GM12878 (cell line): ENCODE results near the gene AKAP13. TPM values are rescaled to one million over a fixed set of nuclear protein-coding genes. Genes with fewer than 3 reads are reported as not detected.

Source experiments
- ATAC-seq: fragments of 200-7000 bp; cut with Tn5 transposase; 3 replicates; pipeline ENCODE4 v1.9.1; 2020; ENCODE audit warnings: mild to moderate bottlenecking, moderate library complexity
- BruUV-seq: library from RNA; stranded (reverse); fragments of 400-500 nt; replicated peaks from 2 replicates; lab custom pipeline; 2021; lab: Mats Ljungman, UMichigan
- CTCF ChIA-PET: fragments of 300-600 bp; sonication (Branson Sonifier 250); formaldehyde crosslinking; extraction: SDS; loops from one replicate; lab custom pipeline; 2021; ENCODE audit warnings: inconsistent platforms; lab: Yijun Ruan, JAX
- POLR2A ChIA-PET: fragments of 350-600 bp; formaldehyde crosslinking; extraction: SDS; loops from one replicate; lab custom pipeline; 2021; ENCODE audit warnings: inconsistent platforms; lab: Charles Lee
- RAD21 ChIA-PET: fragments of 300-600 bp; sonication (Branson Sonifier 250); formaldehyde crosslinking; loops from one replicate; lab custom pipeline; 2023; ENCODE audit warnings: antibody characterized with exemption; ENCODE audit not compliant: unreplicated experiment; lab: Charles Lee
- SMC1A ChIA-PET: fragments of 300-600 bp; sonication (Branson Sonifier 250); formaldehyde crosslinking; loops from one replicate; lab custom pipeline; 2023; ENCODE audit not compliant: unreplicated experiment, uncharacterized antibody; lab: Charles Lee
- DNase-seq: peaks from one replicate; pipeline ENCODE4 v3.0.0-alpha.2; 2011; ENCODE audit warnings: low read depth, low spot score
- FAIRE-seq: peaks from 3 replicates; lab custom pipeline; 2011; peaks lifted over from hg19 to GRCh38; lab: Jason Lieb, UNC
- H2AFZ ChIP-seq: 2 replicates; pipeline ENCODE4 v1.6.0; 2011; ENCODE audit warnings: low read depth, low read length, control low read depth; ENCODE audit not compliant: control insufficient read depth
- H3K27ac ChIP-seq: 2 replicates; pipeline ENCODE4 v1.5.1; 2011; ENCODE audit warnings: control low read depth; ENCODE audit not compliant: control insufficient read depth, insufficient read depth
- H3K27me3 ChIP-seq, 2 experiments: replicated peaks in 1 of 2; 2 replicates each; pipeline versions ENCODE4 v1.6.0 to v1.6.1; 2011; ENCODE audit warnings: low read length in 1 of 2; ENCODE audit not compliant: control insufficient read depth in 2 of 2, insufficient read depth in 2 of 2
- H3K36me3 ChIP-seq, 2 experiments: 2 replicates each; pipeline ENCODE4 v1.5.1; 2011; ENCODE audit warnings: low read length in 1 of 2; ENCODE audit not compliant: control insufficient read depth in 2 of 2, insufficient read depth in 2 of 2
- H3K4me1 ChIP-seq: 2 replicates; pipeline ENCODE4 v1.6.1; 2011; ENCODE audit warnings: mild to moderate bottlenecking, low read length, moderate library complexity, mixed read lengths; ENCODE audit not compliant: control insufficient read depth, insufficient read depth
- H3K4me2 ChIP-seq: 2 replicates; pipeline ENCODE4 v1.6.0; 2011; ENCODE audit warnings: control low read depth; ENCODE audit not compliant: control insufficient read depth, insufficient read depth
- H3K4me3 ChIP-seq: fragments of 200-600 bp; sonication (generic); 2 replicates; pipeline ENCODE4 v1.5.1; 2016
- H3K79me2 ChIP-seq: 2 replicates; pipeline ENCODE4 v1.6.0; 2011; ENCODE audit warnings: low read length; ENCODE audit not compliant: control insufficient read depth, insufficient read depth
- H3K9ac ChIP-seq: 2 replicates; pipeline ENCODE4 v1.8.0; 2011; ENCODE audit warnings: low read length, control low read depth, mixed read lengths; ENCODE audit not compliant: control insufficient read depth, insufficient read depth
- H3K9me3 ChIP-seq: replicated peaks from 3 replicates; pipeline ENCODE4 v1.5.1; 2011; ENCODE audit warnings: mild to moderate bottlenecking, low read length; ENCODE audit not compliant: control insufficient read depth, insufficient read depth
- H4K20me1 ChIP-seq: 2 replicates; pipeline ENCODE4 v1.6.0; 2011; ENCODE audit not compliant: control insufficient read depth, insufficient read depth
- BCL11A ChIP-seq: IDR thresholded peaks from 2 replicates; pipeline ENCODE4 v1.6.1; 2011; ENCODE audit warnings: low read depth, low read length
- EED ChIP-seq: sonication (generic); IDR thresholded peaks from 2 replicates; pipeline ENCODE4 v1.6.1; 2016; ENCODE audit warnings: antibody characterized with exemption, low read depth
- FOXM1 ChIP-seq: IDR thresholded peaks from 2 replicates; pipeline ENCODE4 v1.6.1; 2012; ENCODE audit warnings: low read depth, mild to moderate bottlenecking, inconsistent platforms, low read length, moderate library complexity
- KLF5 ChIP-seq: fragments of 450-650 bp; IDR thresholded peaks from 2 replicates; pipeline ENCODE4 v1.6.1; 2014; ENCODE audit warnings: mild to moderate bottlenecking; ENCODE audit not compliant: partially characterized antibody
- NR2F1 ChIP-seq: fragments of 450-650 bp; conservative IDR thresholded peaks from 2 replicates; pipeline ENCODE4 v1.6.1; 2017; ENCODE audit warnings: mild to moderate bottlenecking
- PML ChIP-seq: IDR thresholded peaks from 2 replicates; pipeline ENCODE4 v1.6.1; 2012; ENCODE audit warnings: low read length, inconsistent platforms
- PRDM15 ChIP-seq: fragments of 450-650 bp; formaldehyde crosslinking; IDR thresholded peaks from 2 replicates; pipeline ENCODE4 v1.4.0; 2020; ENCODE audit warnings: mild to moderate bottlenecking, moderate library complexity
- RCOR1 ChIP-seq: conservative IDR thresholded peaks from 2 replicates; pipeline ENCODE4 v1.6.1; 2012; ENCODE audit warnings: low read depth, low read length, improper control_type of control experiment
- RUNX3 ChIP-seq: IDR thresholded peaks from 2 replicates; pipeline ENCODE4 v1.6.1; 2012; ENCODE audit warnings: low read length, inconsistent platforms
- WRNIP1 ChIP-seq: IDR thresholded peaks from 2 replicates; pipeline ENCODE4 v1.6.1; 2011; ENCODE audit warnings: low read depth, low read length, improper control_type of control experiment, borderline replicate concordance
- YBX1 ChIP-seq: fragments of 450-650 bp; IDR thresholded peaks from 2 replicates; pipeline ENCODE4 v1.6.1; 2016; ENCODE audit warnings: antibody characterized with exemption
- in situ Hi-C: fragments of 300-500 bp; cut with MboI; formaldehyde crosslinking; loops from 9 replicates; pipeline ENCODE4 v1.14.3; 2018; ENCODE audit warnings: mixed read lengths
- intact Hi-C: fragments of 100-400 bp; cut with micrococcal nuclease; formaldehyde crosslinking; loops from one replicate; pipeline ENCODE4 v1.14.2; 2022; ENCODE audit not compliant: unreplicated experiment
- polyA plus RNA-seq, 11 experiments: library from polyadenylated mRNA; depleted of rRNA in 4 of 11; unstranded in 6 of 11; stranded (reverse) in 5 of 11; fragments of >200 nt; fragmentation: Nextera tagmentation in 4 of 11; fragmentation: Illumina TruSeq in 1 of 11; extraction: Ambion mirVana in 4 of 11; extraction: Trizol in 1 of 11; gene quantifications; 1 replicate in 1 of 11; 2 replicates in 10 of 11; pipeline versions ENCODE4 v1.2.1 to v1.2.3, GENCODE V29; 2011 to 2016; ENCODE audit warnings: inconsistent platforms in 2 of 11, missing spikeins in 2 of 11, low read depth in 1 of 11
- total RNA-seq, 4 experiments: library from RNA; depleted of rRNA in 3 of 4; stranded (reverse); fragments of >200 nt in 3 of 4; fragmentation: Illumina TruSeq in 1 of 4; extraction: Trizol in 1 of 4; gene quantifications; 2 replicates each; pipeline versions ENCODE4 v1.2.1 to v1.2.3, GENCODE V29; 2013 to 2021

The AKAP13 gene
- total and polyA plus RNA-seq, 10 of the 15 experiments (the other 5 are each of a cell fraction or from before 2014, with no cell fraction given), result 14.4 to 74.9 (median 55.1) TPM

- no peaks in the 10 kb centered on the region; the same call in 1 of the 2 replicates for H4K20me1 ChIP-seq
- in situ Hi-C loops, result no loop called here
- peaks cover 16% of the 10 kb centered on the region for H3K4me1 ChIP-seq
- DNase-seq, result no peak
- no peak for ATAC-seq
- H3K79me2 ChIP-seq, result peaks cover 9% of the 10 kb centered on the region
- SMC1A ChIA-PET, result interaction anchor here (0.8 kb wide), 1 partner anchor 348 kb away, joined by 3 read pairs; no protein-coding TSS in a partner anchor
- H3K36me3 ChIP-seq, result no peaks in the 10 kb centered on the region; a peak in 1 of 4 replicates
- RAD21 ChIA-PET, result no interaction called here
- H3K4me2 ChIP-seq, result no peak overlapping the region
- H3K4me3 ChIP-seq, result no peak overlapping the region
- POLR2A ChIA-PET, result no interaction called here
- intact Hi-C loops, result no loop called here
- H3K27ac ChIP-seq, result no peak overlapping the region
- H2AFZ ChIP-seq, result no peak overlapping the region
- H3K9ac ChIP-seq, result no peak overlapping the region
- BruUV-seq, result no TSS peak
- H3K9me3 ChIP-seq, result no peaks in the 10 kb centered on the region
- no peaks in the 10 kb centered on the region for H3K27me3 ChIP-seq
- no peak for FAIRE-seq
- TF ChIP-seq FOXM1, result no peak
- TF ChIP-seq WRNIP1, result no peak
- TF ChIP-seq BCL11A, result no peak
- TF ChIP-seq PML, result no peak
- no peak for TF ChIP-seq NR2F1
- no peak for TF ChIP-seq KLF5
- no peak for TF ChIP-seq RCOR1
- TF ChIP-seq PRDM15 (CRISPR knock-in tag), result no peak
- no peak for TF ChIP-seq EED
- TF ChIP-seq YBX1, result no peak
- no peak for TF ChIP-seq RUNX3
- CTCF ChIA-PET, result interaction anchor here (1.6 to 9.5 kb wide), 2 partner anchors 10 to 196 kb away, joined by 4 to 170 read pairs; no protein-coding TSS in a partner anchor
Measured at GRCh38 chr15:85492406-85492805, 112.0 kb downstream of the AKAP13 start.
